Measurements from ENCODE around the gene HS3ST6.
"Not testable (repeated sequence)": the region's sequence is repeated elsewhere in the genome, so short reads cannot be mapped to it uniquely, and the experiment has no call there.

Gene HS3ST6

DNA sequence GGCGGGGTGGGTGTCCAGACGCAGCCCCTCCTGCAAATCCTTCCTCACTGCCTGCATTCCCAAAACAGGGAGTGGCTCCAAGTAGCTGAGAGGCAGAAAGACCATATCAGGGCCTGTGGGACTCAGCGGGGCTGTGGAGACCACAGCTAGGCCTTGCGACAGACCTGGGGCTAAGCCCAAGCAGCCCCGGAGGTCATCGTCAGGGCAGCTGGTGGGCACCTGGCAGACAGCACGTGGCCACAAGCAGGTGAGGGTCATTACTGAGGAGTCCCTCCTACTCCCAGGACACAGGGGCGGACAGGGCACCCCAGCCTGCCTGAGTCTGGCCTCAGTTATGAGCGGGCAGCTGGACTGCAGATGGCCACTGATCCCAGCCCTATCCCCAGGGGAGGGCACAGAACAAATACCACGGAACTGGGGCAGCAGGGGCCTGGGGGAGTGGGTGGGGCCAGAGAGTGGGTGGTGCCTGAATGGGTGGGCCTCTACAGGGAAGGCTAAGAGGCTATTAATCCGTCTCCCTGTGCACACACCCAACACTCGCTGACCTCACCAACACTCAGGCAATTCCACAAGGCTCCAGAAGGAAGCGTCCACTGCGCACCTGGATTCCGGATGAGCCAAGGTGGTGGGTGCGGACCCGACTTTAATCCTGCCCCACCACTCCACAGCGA is 8.5 kb downstream of the HS3ST6 start:
- no peak for DNase-seq (ENCODE audit: extremely low read depth in 1 of 2, low read depth in 1 of 2)

DNA sequence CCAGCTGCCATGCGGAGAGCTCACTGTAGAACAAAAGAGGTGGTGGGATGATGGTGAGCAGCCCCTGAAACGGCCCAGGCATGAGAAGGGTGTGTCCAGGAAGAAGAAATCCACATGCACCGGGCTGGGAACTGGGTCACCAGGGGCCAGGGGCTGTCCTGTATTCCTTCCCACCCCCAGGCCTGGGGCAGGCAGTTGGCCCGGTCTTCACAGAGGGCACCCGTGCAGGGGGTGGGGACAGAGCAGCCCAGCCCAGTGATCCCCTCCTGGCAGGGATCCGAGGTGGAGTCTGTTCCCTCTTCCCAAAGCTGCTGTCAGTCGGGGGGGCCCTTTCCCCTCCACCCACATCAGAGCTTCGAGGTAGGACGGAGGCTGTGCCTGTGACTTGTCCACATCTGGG is 9.2 kb downstream of the HS3ST6 start:
- DNase-seq (ENCODE audit: extremely low read depth in 1 of 2, low read depth in 1 of 2): no peak

DNA sequence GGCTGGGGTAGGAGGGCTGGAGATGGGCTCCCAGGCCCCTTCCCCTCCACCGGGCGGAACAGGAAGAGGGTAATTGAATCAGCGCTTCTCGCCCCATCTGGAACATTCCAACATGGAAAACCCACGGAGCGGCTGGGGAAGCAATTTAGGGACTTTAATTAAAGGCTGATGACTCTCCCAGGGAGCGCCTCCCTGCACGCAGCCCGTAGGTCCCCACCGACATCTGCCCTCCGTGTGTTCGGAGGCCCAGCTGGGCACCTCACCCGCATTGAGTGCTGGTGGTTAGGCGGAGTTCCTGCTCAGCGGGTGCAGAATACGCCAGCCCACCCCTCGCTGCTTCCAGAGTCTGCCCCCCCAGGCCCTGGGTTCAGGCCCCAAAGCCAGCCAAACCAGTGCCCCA is 10.0 kb downstream of the HS3ST6 start:
- DNase-seq (ENCODE audit: extremely low read depth in 1 of 2, low read depth in 1 of 2): no peak

DNA sequence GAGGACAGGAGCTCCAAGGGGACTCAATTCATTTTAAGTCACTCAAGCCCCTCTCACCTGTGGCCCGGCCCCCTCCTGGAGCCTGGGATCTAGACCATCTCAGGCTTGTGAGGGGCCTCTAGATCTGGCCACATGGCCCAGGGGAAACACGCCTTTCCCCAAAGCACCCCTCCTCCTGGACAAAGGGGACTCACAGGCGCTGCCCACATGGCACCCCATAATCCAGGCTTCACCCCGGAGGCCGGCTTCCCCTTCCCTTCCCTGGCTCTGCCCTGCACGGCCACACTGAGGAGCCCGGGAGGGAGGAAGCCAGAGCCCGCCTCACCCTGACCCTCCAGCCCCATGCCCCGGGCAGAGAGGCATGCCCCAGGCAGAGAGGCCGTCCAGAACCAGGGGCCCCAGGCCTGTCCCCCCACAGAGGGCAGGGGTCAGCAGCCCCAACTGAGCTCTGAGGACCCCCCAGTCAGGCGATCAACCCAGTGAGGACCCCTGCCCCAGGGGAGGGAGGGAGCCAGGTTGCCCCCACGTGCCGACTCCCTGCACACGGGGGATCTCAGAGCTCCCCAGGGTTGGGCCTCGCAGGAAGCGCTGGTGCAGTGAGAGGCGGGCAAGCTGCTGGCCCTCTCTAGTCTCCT is 10.9 kb downstream of the HS3ST6 start:
- no peak for DNase-seq (ENCODE audit: extremely low read depth in 1 of 2, low read depth in 1 of 2)

DNA sequence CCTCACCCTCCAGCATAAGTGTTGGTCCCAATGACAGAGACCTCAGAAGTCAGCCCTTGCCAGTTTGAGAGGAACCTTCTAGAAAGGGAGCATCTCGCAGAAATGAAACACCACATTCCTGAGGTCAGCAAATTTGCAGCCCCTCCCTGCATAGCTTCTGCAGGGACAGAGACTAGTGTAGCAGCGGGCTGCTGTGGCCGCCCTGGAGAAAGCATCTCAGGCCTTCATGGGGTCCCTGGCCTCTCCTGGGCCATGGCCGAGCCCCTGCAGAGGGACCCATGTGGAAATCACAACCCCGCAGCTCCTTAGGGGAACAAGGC is 11.4 kb downstream of the HS3ST6 start:
- DNase-seq (ENCODE audit: extremely low read depth in 1 of 2, low read depth in 1 of 2): no peak

DNA sequence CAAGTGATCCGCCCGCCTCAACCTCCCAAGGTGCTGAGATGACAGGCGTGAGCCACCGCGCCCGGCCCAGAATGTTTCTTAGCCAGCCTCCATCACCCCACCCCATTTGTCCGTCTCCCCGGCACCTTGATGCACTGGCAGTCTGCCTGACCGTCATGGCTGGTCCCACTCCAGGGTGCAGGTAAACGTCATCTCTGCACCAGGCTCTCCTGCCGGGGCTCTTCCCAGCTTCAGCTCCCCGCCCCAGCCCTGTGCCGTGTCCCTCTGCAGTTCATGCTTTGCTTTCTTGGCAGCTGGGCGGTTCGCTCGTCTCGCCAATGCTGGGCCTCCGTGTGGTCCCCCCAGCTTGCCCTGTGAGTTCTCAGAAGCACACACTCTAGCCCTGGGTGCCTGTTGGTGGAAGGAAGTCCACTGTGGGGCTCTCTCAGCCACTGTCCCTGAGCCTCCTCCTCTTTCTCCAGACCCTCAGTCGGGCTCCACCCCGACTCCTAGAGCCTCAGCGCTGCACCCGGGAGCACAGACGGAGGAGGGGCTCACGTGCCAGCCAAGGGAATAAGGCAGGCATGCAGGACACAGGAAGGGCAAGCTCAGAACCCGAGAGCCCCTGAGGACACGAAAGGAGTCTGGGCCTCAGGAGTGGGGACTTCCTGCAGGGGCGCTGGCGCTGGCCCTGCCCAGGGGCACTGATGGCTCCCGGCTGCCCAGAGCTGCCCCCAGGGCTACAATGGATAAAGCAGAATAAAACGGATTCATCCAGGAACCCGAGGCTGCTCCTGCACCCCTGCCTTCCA is 12.0 kb downstream of the HS3ST6 start:
- DNase-seq (ENCODE audit: extremely low read depth in 1 of 2, low read depth in 1 of 2): no peak

DNA sequence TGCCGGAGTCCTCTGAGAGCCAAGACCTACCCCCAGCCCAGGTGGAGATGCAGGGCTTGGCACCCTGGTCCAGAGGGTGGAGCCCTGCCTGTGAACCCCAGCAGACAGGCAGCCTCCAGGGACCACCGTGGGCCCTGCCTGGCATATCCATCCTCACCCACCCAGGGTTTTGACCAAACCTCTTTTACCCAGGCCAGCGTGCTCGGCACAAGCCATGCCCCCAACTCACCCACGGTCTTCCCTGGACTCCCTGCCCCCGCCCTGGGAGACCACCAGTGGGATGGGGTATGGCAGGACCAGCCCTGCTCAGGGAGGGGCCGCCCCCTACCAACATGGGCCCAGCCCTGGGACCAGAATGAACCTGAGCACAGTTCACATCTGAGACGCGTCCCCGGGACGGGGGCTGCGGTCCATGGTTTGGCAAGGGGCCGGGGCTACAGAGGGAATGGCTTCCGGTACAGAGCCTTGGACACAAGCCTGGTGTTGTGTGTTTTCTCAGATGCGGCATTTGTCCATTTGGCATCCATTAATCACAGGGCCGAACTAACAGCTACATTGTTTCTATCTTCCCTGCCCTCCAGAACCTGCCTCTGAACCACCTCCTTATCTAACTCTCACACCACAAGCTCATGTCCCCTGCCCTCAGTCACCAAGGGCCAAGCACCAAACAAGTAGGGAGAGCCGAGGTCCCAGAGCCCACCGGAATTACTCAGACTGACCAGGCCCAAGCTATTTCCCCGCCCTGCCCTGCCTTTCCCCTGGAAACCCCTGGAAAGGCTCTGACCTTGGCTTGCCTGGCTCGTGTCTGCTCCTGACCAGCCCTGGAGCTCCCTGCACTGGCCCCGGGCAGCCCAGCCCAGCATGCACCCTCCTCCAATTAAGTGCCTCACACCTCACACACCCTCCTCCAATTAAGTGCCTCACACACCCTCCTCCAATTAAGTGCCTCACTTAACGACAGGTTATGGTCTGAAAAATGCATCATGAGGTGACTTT is 14.1 kb downstream of the HS3ST6 start:
- DNase-seq (ENCODE audit: extremely low read depth in 1 of 2, low read depth in 1 of 2): no peak

DNA sequence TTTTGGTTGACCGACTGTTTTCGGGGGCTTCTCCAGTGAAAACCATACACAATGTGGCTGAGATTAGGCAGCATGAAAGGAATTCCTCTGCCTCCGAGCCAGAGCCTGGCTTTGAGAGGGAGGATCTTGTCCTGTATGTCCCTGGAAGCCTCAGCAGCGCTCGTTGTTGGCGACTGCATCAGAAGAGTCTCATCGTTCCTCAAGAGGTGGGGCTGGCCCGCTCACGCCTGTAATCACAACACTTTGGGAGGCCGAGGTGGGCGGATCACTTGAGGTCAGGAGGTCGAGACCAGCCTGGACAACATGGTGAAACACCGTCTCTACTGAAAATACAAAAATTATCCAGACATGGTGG is 15.0 kb downstream of the HS3ST6 start:
- no peak for DNase-seq (ENCODE audit: extremely low read depth in 1 of 2, low read depth in 1 of 2)

DNA sequence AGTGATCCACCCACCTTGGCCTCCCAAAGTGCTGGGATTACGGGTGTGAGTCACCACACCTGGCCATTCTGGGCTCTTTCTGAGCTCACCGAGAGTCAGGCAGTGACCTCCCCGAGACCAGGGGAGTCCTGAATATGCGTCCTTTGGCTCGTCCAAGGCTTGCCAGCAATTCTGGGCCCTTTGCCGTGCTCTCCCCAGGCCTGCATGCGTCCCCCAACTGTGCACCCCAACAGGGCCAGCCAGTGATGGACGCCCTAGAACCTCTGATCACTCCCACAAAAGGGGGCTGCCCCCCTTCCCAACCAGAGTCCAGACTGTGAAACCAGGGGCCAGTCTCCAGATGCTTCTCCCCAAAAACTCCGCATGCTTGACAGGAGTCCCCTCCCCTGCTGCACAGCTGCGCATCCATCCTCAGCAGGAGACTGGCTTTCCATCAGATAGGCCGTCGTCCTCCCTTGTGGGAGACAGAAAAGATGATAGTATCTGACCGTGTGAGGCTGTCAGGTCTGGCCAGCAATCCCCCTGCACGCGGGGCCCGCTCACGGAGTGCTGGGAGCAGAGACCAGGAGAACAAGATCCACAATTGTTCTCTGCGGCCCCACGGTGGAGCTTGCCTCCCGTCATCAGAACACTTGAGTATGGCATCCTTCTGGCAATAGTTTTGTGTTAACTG is 15.5 kb downstream of the HS3ST6 start:
- DNase-seq (ENCODE audit: extremely low read depth in 1 of 2, low read depth in 1 of 2): no peak

DNA sequence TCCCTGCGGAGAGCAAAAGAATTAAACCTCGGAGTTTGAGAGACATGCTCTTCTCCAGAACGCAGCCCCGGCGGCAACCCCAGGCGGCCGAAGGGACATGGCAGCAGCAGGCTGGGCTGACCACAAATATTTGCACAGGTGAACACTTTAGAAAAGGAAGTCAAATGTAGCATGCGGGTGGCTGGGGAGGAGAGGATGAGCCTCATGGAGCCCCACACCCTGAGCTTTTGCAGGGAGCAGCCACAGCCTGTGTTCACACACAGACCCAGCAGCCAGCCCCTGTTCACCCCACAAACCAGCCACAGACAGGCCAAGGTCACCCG is 17.8 kb downstream of the HS3ST6 start:
- DNase-seq (ENCODE audit: extremely low read depth in 1 of 2, low read depth in 1 of 2): no peak

DNA sequence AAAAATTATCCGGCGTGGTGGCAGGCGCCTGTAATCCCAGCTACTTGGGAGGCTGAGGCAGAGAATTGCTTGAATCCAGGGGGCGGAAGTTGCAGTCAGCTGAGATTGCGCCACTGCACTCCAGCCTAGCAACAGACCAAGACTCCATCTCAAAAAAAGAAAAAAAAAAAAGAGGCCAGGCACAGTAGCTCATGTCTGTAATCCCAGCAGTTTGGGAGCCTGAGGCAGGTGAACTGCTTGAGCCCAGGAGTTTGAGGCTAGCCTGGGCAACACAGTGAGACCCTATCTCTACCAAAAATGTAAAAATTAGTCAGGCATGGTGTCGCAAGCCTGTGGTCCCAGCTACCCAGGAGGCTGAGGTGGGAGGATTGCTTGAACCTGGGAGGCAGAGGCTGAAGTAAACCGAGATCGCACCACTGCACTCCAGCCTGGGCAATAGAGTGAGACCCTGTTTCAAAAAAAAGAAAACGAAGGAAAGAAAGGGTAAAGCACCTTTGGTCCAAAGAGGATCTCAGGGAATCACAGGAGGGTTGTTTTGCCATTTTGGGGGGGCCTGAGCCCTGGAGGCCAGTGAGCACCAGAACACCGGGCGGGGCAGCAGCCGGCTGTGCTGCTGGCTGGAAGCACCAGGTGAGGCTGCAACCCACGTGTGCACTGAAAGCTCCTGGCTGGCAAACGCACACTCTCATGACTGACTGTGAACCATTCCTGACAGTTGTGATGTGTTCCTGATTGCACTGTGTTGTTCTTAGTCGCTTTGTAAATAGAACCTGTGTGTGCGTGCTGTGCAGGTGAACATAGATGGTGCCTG is 18.4 kb downstream of the HS3ST6 start:
- DNase-seq (ENCODE audit: extremely low read depth in 1 of 2, low read depth in 1 of 2): no peak

DNA sequence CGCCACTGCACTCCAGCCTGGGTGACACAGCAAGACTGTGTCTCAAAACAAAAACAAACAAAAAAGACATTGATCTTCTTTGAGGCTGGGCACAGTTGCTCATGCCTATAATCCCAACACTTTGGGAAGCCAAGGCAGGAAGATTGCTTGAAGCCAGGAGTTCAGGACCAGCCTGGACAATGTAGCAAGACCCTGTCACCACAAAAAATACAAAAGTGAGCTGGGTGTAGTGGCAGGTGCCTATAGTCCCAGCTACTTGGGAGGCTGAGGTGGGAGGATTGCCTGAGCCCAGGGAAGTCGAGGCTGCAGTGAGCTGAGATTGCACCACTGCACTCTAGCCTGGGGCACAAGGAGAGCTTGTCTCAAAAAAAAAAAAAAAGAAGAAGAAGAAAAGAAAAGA is 20.5 kb downstream of the HS3ST6 start:
- not testable (repeated sequence) for DNase-seq (ENCODE audit: extremely low read depth in 1 of 2, low read depth in 1 of 2)

DNA sequence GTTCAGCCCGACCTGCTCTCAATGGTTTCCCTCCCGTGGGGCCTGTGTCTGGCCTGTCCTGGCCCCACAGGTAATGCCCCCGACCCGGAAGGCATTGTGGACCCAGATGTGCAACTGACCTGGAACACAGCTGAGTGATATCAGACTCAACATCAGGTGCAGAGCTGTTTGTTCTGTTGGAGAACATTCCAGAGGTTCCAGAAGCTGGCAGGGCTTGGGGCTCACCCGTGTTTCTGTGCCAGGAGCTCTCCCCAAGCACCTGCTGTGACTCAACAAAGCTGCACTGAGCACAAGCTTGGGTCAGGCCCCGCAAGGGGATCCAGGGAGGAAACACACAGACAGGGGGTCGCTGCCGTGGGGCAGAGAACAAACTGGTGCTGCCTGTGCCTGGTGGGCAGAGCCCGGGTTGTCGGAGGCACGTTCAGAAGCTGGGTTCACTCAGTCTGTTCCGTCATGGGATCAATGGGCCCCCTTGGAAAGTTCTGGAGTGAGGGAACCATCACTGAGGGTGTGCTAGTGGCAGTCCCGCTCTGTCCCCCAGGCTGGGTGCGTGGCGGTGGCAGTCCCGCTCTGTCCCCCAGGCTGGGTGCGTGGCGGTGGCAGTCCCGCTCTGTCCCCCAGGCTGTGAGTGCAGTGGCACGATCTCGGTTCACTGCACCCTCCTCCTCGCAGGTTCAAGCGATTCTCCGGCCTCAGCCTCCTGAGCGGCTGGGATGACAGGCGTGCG is 22.1 kb downstream of the HS3ST6 start:
- DNase-seq (ENCODE audit: extremely low read depth in 1 of 2, low read depth in 1 of 2): no peak

DNA sequence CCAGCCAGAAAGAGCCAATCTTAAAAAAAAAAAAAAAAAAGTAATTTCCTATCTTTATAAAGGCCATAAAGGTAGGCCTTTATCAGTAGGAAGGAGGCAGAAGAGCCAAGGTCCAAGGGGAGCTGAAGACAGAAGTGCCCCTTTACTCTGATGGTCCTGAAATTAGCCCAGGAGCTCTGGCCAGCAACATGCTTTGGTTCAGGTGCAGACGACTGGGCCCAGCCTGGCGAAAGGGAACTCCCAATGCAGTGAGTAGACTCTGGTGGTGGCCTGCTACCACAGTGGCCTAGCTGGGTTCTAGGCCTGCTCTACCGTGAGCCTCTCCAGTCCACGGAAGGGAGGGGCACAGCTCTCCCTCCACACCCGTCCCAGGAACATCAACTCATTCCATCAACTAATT is 23.1 kb downstream of the HS3ST6 start:
- no peak for DNase-seq (ENCODE audit: extremely low read depth in 1 of 2, low read depth in 1 of 2)

DNA sequence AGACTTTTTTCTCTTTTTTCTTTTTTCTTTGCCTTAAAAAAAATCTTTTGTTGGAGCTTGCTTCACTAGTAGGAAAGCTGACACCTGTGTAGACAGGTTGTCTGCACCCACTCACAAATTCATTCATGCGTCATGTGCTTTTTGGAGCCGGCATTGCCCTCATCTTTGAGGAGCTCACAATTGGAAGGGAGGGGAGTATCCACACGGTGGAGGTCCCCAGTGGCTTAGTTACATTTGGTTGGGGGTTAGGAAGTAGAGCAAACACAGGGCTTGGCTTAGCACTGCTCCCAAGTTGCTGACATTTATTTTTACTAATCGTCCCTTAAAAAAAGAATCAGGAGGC is 27.5 kb downstream of the HS3ST6 start:
- DNase-seq (ENCODE audit: extremely low read depth in 1 of 2, low read depth in 1 of 2): no peak

DNA sequence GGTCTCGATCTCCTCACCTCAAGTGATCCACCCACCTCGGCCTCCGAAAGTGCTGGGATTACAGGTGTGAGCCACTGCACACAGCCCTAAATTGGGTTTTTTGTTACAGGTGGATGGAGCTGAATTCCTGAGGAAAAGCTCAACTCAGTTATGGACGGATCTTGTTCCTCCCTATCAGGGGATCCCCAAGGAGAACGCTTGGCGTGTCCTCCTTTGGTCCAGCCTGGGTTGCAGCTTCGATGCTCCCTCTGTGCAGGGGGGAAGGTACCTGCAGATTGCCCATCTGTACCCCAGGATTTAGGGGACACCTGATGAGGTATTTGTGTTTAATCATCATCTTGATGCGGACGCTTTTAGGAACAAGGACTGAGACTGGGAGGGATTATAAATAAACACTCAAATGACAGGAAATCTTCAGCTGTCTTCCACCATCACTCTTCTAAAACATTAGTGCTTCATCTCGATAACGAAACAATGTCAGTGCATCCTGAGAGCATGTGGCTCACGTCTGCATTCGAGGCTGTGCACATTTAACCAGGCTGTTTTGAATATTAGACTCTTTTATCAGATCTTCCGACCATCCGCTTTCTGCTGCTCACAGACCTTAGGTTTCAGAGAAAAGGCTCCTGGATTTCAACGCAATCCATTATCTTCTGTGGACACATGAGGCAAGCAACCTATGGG is 28.0 kb downstream of the HS3ST6 start:
- DNase-seq (ENCODE audit: extremely low read depth in 1 of 2, low read depth in 1 of 2): no peak

DNA sequence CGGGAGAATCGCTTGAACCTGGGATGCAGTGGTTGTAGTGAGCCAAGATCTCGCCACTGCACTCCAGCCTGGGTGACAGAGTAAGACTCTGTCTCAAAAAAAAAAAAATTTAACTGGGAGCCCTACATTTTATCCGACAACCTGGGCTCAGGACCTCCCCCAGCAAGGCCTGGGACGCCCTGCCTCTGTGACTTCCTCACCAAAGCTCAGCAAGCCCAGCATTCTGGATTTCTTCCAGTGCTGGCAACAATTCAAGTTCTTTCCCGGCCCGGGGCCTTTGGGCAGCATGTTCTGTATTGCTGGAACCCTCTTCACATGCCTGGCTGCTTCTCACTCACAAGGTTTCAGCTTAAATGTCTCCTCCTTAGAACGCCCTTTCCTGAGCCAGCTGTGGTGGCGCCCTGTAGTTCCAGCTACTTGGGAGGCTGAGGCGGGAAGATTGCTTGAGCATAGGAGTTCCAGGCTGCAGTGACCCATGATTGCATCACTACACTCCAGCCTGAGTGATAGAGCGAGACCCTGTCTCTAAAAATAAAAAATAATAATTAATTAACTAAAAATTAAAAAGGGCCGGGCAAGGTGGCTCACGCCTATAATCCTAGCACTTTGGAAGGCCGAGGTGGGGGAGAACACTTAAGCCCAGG is 30.4 kb downstream of the HS3ST6 start:
- DNase-seq (ENCODE audit: extremely low read depth in 1 of 2, low read depth in 1 of 2): no peak

DNA sequence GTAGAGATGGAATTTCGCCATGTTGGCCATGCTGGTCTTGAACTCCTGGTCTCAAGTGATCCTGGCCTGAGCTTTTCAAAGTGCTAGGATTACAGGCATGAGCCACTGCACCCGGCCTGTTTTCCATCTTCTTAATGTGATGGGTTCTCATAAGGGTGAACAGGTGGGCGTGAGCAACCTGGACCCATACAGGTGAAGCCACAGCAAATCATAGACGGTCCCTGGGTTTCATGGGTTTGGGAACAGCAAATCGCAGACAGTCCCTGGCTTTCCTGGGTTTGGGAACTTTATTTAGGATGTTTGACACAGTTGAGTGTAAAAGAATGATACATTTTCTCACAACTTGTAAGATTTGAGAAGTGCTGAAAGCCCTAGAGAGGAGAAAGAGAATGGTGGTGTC is 33.3 kb downstream of the HS3ST6 start:
- no peak for DNase-seq (ENCODE audit: extremely low read depth in 1 of 2, low read depth in 1 of 2)

Measured in activated CD8-positive, alpha-beta memory T cell treated with anti-CD3 and anti-CD28 coated beads for 1 hour (primary cell).